ENCODE results near the gene ZNF837.

DNA sequence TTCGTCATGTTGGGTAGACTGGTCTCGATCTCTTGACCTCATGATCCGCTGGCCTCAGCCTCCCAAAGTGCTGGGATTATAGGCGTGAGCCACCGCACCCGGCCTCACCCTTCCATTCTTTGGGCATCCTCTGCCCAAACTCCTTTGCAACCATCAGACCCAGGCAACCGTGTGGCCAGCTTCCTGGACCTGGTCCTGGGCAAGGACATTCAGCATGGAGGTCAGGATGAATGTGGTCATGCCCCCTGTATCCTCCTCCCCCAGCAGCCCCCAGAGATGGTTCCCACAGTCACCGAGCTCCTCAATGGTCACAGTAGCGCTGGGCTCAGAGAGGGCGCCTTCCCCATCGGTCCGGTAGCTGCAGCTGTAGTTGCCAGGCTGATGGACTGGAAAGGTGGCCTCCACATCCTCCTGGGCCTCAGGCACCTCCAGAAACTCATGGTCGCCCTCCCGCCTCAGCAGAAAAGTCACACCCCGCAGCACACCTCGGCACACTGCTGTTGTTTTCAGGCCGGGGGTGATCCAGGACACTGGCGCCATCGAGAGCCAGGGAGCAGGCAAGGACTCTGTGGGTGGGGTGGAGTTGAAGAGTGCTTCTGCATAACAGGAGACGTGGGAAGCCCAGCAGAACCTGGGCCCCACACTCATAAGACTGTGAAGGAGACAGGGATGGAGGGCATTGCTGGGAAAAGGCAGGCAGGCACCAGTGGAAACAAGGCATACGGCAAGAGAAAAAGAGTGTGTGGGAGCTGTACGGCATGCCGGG, 28.7 kb downstream of the ZNF837 start:
- TF ChIP-seq POLR2A (IDR thresholded peaks at IDR 0.05; ENCODE audit: low read length) = no peak
- no peak for TF ChIP-seq GATA1 (IDR thresholded peaks at IDR 0.05; ENCODE audit: low read depth, low read length)
